GM18498 (cell line): ENCODE measurements around the gene PAM16.
"Not testable (repeated sequence)": the region's sequence is repeated elsewhere in the genome, so short reads cannot be mapped to it uniquely, and the experiment has no call there.

Experiments
- ATAC-seq: cut with Tn5 transposase; IDR thresholded peaks from one replicate; pipeline ENCODE4 v1.9.1; 2021; ENCODE audit warnings: mild to moderate bottlenecking, moderate library complexity; ENCODE audit not compliant: unreplicated experiment

Gene PAM16

GRCh38 chr16:4350787-4351659 lies at the start of gene PAM16:
PAM16 (minus strand) TSS chr16:4351321; CDS start chr16:4351234, 87 bp downstream.
- peak; percentile 89 for ATAC-seq

GRCh38 chr16:4399001-4399730 lies 48.0 kb upstream of the PAM16 start:
- ATAC-seq, result no peak

GRCh38 chr16:4395055-4395726 lies 44.1 kb upstream of the PAM16 start:
- no peak for ATAC-seq

GRCh38 chr16:4393850-4394249 lies 42.7 kb upstream of the PAM16 start:
- not testable (repeated sequence) for ATAC-seq

- no peak for ATAC-seq
Measured at GRCh38 chr16:4393240-4393600, 42.1 kb upstream of the PAM16 start.

- ATAC-seq, result no peak
Measured at GRCh38 chr16:4392382-4393239, 41.5 kb upstream of the PAM16 start.

GRCh38 chr16:4391631-4392381 lies 40.7 kb upstream of the PAM16 start:
- ATAC-seq, result no peak

GRCh38 chr16:4390266-4391260 lies 39.4 kb upstream of the PAM16 start:
- ATAC-seq, result no peak

GRCh38 chr16:4389051-4389955 lies 38.2 kb upstream of the PAM16 start:
- no peak for ATAC-seq

- no peak for ATAC-seq
Measured at GRCh38 chr16:4388271-4389021, 37.3 kb upstream of the PAM16 start.

- no peak for ATAC-seq
Measured at GRCh38 chr16:4387781-4388180, 36.7 kb upstream of the PAM16 start.

- ATAC-seq, result no peak
Measured at GRCh38 chr16:4386951-4387565, 35.9 kb upstream of the PAM16 start.

- ATAC-seq, result no peak
Measured at GRCh38 chr16:4386451-4386805, 35.3 kb upstream of the PAM16 start.

GRCh38 chr16:4385789-4386450 lies 34.8 kb upstream of the PAM16 start:
- ATAC-seq, result no peak

GRCh38 chr16:4385066-4385788 lies 34.1 kb upstream of the PAM16 start:
- no peak for ATAC-seq
